T-helper 2 cell treated with Interferon-gamma antibody and Interleukin-4, amounts not matched to agents 5 μg/mL and 100 μg/mL, for 36 hours (primary cell): Measurements from ENCODE around the gene MEIS1.

Source experiments
- DNase-seq: peaks from one replicate; pipeline ENCODE4 v3.0.0; 2021; ENCODE audit warnings: low spot score
- H3K27ac Mint-ChIP-seq: one replicate; pipeline ENCODE4 v1.8.0; 2021; ENCODE audit warnings: mild to moderate bottlenecking, mixed read lengths
- H3K27me3 Mint-ChIP-seq: one replicate; pipeline ENCODE4 v1.8.0; 2021; ENCODE audit warnings: low read depth, mixed read lengths
- H3K36me3 Mint-ChIP-seq: one replicate; pipeline ENCODE4 v1.8.0; 2021; ENCODE audit warnings: low read depth, mixed read lengths
- H3K4me1 Mint-ChIP-seq: one replicate; pipeline ENCODE4 v1.8.0; 2021; ENCODE audit warnings: low read depth, mixed read lengths
- H3K4me3 Mint-ChIP-seq: one replicate; pipeline ENCODE4 v1.8.0; 2022; ENCODE audit warnings: mild to moderate bottlenecking, moderate library complexity, mixed read lengths
- H3K9me3 Mint-ChIP-seq: one replicate; pipeline ENCODE4 v1.8.0; 2021; ENCODE audit warnings: mixed read lengths

MEIS1 gene

GRCh38 chr2:66531155-66531554, 96.2 kb downstream of the MEIS1 start:
- Mint-ChIP-seq H3K4me3 (no peak overlapping the region), H3K4me1 (no peaks in the 10 kb centered on the region), H3K27ac (no peak overlapping the region), H3K27me3 (no peaks in the 10 kb centered on the region), H3K36me3 (no peaks in the 10 kb centered on the region), H3K9me3 (no peaks in the 10 kb centered on the region)
- no peak for DNase-seq

- Mint-ChIP-seq H3K4me1 (no peaks in the 10 kb centered on the region), H3K36me3 (no peaks in the 10 kb centered on the region)
Observed at GRCh38 chr2:66531567-66531966, 96.6 kb downstream of the MEIS1 start.

DNA sequence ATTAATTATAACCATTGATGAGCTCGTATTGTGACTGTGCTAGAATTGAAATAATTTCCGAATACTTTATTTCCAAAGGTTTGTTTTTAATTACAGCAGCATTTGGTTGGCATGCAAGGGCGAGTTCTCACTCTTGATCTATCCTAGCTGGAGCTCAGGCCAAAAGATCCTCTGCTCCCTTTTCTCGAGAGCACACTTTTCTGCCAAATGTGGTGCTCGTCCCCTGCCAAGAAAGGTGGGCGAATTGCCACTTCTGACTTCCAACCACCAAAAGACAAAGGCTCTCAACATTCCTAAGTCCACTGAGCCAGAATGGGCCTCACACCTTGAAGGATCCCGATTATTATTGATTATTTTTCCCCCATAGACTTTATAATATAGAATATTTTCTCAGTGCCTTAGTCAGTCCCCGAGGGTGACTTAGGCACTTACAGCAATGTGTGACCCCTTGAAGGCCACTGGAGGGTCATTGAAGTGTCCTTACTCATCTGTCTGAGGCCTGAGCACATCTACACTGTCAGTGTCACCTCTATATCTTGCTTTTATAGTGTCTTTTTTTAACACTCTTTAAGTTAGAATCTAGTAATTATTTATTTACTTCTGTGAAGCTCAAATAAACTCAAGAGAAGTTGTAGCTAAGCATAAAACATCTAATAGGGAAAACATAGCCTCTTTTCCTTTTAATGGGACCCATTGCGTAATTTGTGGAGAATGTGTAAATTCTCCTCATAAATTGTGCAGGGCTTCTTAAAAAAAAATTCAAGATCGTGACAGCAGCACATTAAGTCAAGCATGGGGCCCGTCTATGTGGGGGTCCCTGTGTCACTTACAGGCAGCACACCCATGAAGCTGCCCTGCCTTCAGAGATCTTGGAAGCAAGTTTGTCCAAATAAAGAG, 98.3 kb downstream of the MEIS1 start:
- Mint-ChIP-seq H3K27me3 (no peaks in the 10 kb centered on the region), H3K4me3 (no peak overlapping the region), H3K9me3 (no peaks in the 10 kb centered on the region), H3K27ac (no peak overlapping the region), H3K4me1 (no peaks in the 10 kb centered on the region), H3K36me3 (no peaks in the 10 kb centered on the region)
- DNase-seq, result no peak

More at GRCh38 chr2:66531567-66531966, 96.6 kb downstream of the MEIS1 start:
- DNase-seq, result no peak
- Mint-ChIP-seq H3K4me3 (no peak overlapping the region), H3K27ac (no peak overlapping the region), H3K27me3 (no peaks in the 10 kb centered on the region), H3K9me3 (no peaks in the 10 kb centered on the region)

- H3K4me3 Mint-ChIP-seq, result no peak overlapping the region
- H3K36me3 Mint-ChIP-seq, result no peaks in the 10 kb centered on the region
- no peak overlapping the region for H3K27ac Mint-ChIP-seq
- H3K27me3 Mint-ChIP-seq, result no peaks in the 10 kb centered on the region
- DNase-seq, result no peak
- no peaks in the 10 kb centered on the region for H3K9me3 Mint-ChIP-seq
- H3K4me1 Mint-ChIP-seq, result no peaks in the 10 kb centered on the region
Observed at GRCh38 chr2:66534461-66534860, 99.5 kb downstream of the MEIS1 start.

GRCh38 chr2:66535574-66536289, 100.8 kb downstream of the MEIS1 start:
- Mint-ChIP-seq H3K36me3 (no peaks in the 10 kb centered on the region), H3K4me1 (no peaks in the 10 kb centered on the region), H3K9me3 (no peaks in the 10 kb centered on the region), H3K4me3 (no peak overlapping the region), H3K27ac (no peak overlapping the region), H3K27me3 (no peaks in the 10 kb centered on the region)
- no peak for DNase-seq

- Mint-ChIP-seq H3K27me3 (no peaks in the 10 kb centered on the region), H3K4me3 (no peak overlapping the region), H3K4me1 (no peaks in the 10 kb centered on the region), H3K27ac (no peak overlapping the region), H3K36me3 (no peaks in the 10 kb centered on the region), H3K9me3 (no peaks in the 10 kb centered on the region)
- no peak for DNase-seq
Observed at GRCh38 chr2:66536290-66536673, 101.4 kb downstream of the MEIS1 start.

DNA sequence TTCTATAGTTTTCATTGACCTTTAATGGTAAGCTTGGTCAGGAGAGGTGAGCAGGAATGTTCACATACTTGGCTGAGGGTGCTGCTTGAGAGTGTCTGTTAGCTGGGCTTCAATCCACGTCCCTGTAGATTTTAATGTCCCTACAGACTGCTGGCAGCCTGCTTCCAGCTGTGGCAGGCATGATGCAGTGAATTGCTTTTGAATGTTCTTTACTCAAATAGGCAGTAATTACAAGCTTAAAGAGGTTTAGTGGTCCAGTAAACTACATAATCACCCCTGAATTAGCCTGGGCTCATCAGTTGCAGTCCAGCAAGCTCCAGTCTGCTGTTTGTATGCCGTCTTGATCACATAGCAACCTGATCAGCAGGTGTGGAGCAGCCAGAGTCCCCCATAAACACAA, 102.1 kb downstream of the MEIS1 start:
- Mint-ChIP-seq H3K27ac (no peak overlapping the region), H3K9me3 (no peaks in the 10 kb centered on the region), H3K36me3 (no peaks in the 10 kb centered on the region), H3K4me1 (no peaks in the 10 kb centered on the region), H3K27me3 (no peaks in the 10 kb centered on the region), H3K4me3 (no peak overlapping the region)
- no peak for DNase-seq

GRCh38 chr2:66538291-66538690, 103.4 kb downstream of the MEIS1 start:
- H3K4me3 Mint-ChIP-seq, result no peak overlapping the region
- no peak for DNase-seq

GRCh38 chr2:66539452-66539851, 104.5 kb downstream of the MEIS1 start:
- no peaks in the 10 kb centered on the region for H3K9me3 Mint-ChIP-seq
- no peaks in the 10 kb centered on the region for H3K4me1 Mint-ChIP-seq
- no peak for DNase-seq
- H3K36me3 Mint-ChIP-seq, result no peaks in the 10 kb centered on the region
- no peak overlapping the region for H3K4me3 Mint-ChIP-seq
- no peak overlapping the region for H3K27ac Mint-ChIP-seq
- H3K27me3 Mint-ChIP-seq, result no peaks in the 10 kb centered on the region

More at GRCh38 chr2:66538291-66538690, 103.4 kb downstream of the MEIS1 start:
- H3K27ac Mint-ChIP-seq, result no peak overlapping the region
- no peaks in the 10 kb centered on the region for H3K4me1 Mint-ChIP-seq
- H3K27me3 Mint-ChIP-seq, result no peaks in the 10 kb centered on the region
- no peaks in the 10 kb centered on the region for H3K9me3 Mint-ChIP-seq
- no peaks in the 10 kb centered on the region for H3K36me3 Mint-ChIP-seq

- no peak overlapping the region for H3K4me3 Mint-ChIP-seq
- H3K4me1 Mint-ChIP-seq, result no peaks in the 10 kb centered on the region
- H3K27ac Mint-ChIP-seq, result no peak overlapping the region
- H3K9me3 Mint-ChIP-seq, result no peaks in the 10 kb centered on the region
- no peak for DNase-seq
- H3K27me3 Mint-ChIP-seq, result no peaks in the 10 kb centered on the region
- no peaks in the 10 kb centered on the region for H3K36me3 Mint-ChIP-seq
Observed at GRCh38 chr2:66541646-66542045, 106.7 kb downstream of the MEIS1 start.

- no peaks in the 10 kb centered on the region for H3K36me3 Mint-ChIP-seq
- H3K27me3 Mint-ChIP-seq, result no peaks in the 10 kb centered on the region
- H3K4me1 Mint-ChIP-seq, result no peaks in the 10 kb centered on the region
- no peak overlapping the region for H3K27ac Mint-ChIP-seq
- no peak overlapping the region for H3K4me3 Mint-ChIP-seq
- H3K9me3 Mint-ChIP-seq, result no peaks in the 10 kb centered on the region
- DNase-seq, result no peak
Observed at GRCh38 chr2:66543257-66543767, 108.4 kb downstream of the MEIS1 start.

- Mint-ChIP-seq H3K4me1 (no peaks in the 10 kb centered on the region), H3K9me3 (no peaks in the 10 kb centered on the region), H3K27ac (no peak overlapping the region), H3K27me3 (no peaks in the 10 kb centered on the region), H3K36me3 (no peaks in the 10 kb centered on the region), H3K4me3 (no peak overlapping the region)
- no peak for DNase-seq
Observed at GRCh38 chr2:66544258-66544657, 109.3 kb downstream of the MEIS1 start.

DNA sequence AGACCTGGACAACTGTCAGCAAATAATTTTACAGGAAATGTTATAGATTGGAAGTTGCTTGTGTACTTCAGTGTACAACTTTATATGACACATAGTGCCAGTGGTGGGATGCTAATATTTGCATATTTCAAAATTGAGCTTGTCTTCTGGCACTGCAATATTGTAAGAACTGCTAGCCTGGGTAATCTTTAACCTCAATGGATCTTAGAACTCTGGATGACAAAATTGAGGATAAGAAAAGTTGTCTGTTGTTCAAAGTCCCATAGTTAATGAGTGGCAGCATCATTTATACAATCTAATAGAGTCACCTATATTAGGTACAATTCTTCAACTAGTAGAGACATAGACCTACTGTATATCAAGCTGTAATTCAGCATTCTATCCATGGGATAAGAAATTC, 110.3 kb downstream of the MEIS1 start:
- H3K36me3 Mint-ChIP-seq, result no peaks in the 10 kb centered on the region
- no peak overlapping the region for H3K4me3 Mint-ChIP-seq
- H3K9me3 Mint-ChIP-seq, result no peaks in the 10 kb centered on the region
- H3K27me3 Mint-ChIP-seq, result no peaks in the 10 kb centered on the region
- no peaks in the 10 kb centered on the region for H3K4me1 Mint-ChIP-seq
- no peak overlapping the region for H3K27ac Mint-ChIP-seq
- no peak for DNase-seq

- Mint-ChIP-seq H3K9me3 (no peaks in the 10 kb centered on the region), H3K4me1 (no peaks in the 10 kb centered on the region), H3K36me3 (no peaks in the 10 kb centered on the region), H3K27me3 (no peaks in the 10 kb centered on the region), H3K4me3 (no peak overlapping the region), H3K27ac (no peak overlapping the region)
- no peak for DNase-seq
Observed at GRCh38 chr2:66547118-66547517, 112.2 kb downstream of the MEIS1 start.
